Hematopoietic multipotent progenitor cell (in vitro differentiated cells): Measurements from ENCODE around the gene BTBD7. TPM values are rescaled to one million over a fixed set of nuclear protein-coding genes. Genes with fewer than 3 reads are reported as not detected.
"Not testable (repeated sequence)": the region's sequence is repeated elsewhere in the genome, so short reads cannot be mapped to it uniquely, and the experiment has no call there.

Source experiments
- DNase-seq, 3 donors: peaks; one replicate each; pipeline ENCODE4 v3.0.0-alpha.2; 2011 to 2015; ENCODE audit warnings: low read depth in 2 of 3, low spot score in 2 of 3
- total RNA-seq: library from RNA; depleted of rRNA; stranded (reverse); fragments of >200 nt; gene quantifications from one replicate; pipeline ENCODE4 v1.2.3, GENCODE V29; 2012

BTBD7 gene
- total RNA-seq, 1 donor = 10.5 TPM

- no peak for DNase-seq
Measured at GRCh38 chr14:93249128-93249831, 83.6 kb downstream of the BTBD7 start.

- no peak for DNase-seq
Measured at GRCh38 chr14:93246534-93246933, 86.3 kb downstream of the BTBD7 start.

- no peak for DNase-seq
Measured at GRCh38 chr14:93245764-93246420, 86.9 kb downstream of the BTBD7 start.

GRCh38 chr14:93240678-93241000 lies 92.2 kb downstream of the BTBD7 start:
- no peak for DNase-seq

- no peak for DNase-seq
Measured at GRCh38 chr14:93239869-93240677, 92.8 kb downstream of the BTBD7 start.

- DNase-seq = no peak
Measured at GRCh38 chr14:93234798-93235197, 98.0 kb downstream of the BTBD7 start.

- DNase-seq = not testable (repeated sequence)
Measured at GRCh38 chr14:93233078-93233477, 99.8 kb downstream of the BTBD7 start.

- DNase-seq = no peak
Measured at GRCh38 chr14:93232159-93232558, 100.7 kb downstream of the BTBD7 start.

- peak in 1 of 3 donors; percentile 13 for DNase-seq
Measured at GRCh38 chr14:93231129-93231979, 101.5 kb downstream of the BTBD7 start.

- DNase-seq = no peak
Measured at GRCh38 chr14:93230539-93230938, 102.3 kb downstream of the BTBD7 start.

GRCh38 chr14:93228550-93228949 lies 104.3 kb downstream of the BTBD7 start:
- DNase-seq = no peak

- DNase-seq = no peak
Measured at GRCh38 chr14:93223565-93223964, 109.3 kb downstream of the BTBD7 start.

GRCh38 chr14:93220509-93220908 lies 112.3 kb downstream of the BTBD7 start:
- no peak for DNase-seq

GRCh38 chr14:93219103-93219726 lies 113.6 kb downstream of the BTBD7 start:
- DNase-seq = peak in 2 of 3 donors; percentile 62 to 80

GRCh38 chr14:93214598-93214997 lies 118.2 kb downstream of the BTBD7 start:
- DNase-seq = no peak

GRCh38 chr14:93212432-93212831 lies 120.4 kb downstream of the BTBD7 start:
- DNase-seq = no peak

GRCh38 chr14:93207468-93208308 lies 125.1 kb downstream of the BTBD7 start:
- DNase-seq = peak in 2 of 3 donors; percentile 50 to 68

GRCh38 chr14:93206793-93207467 lies 125.9 kb downstream of the BTBD7 start, which contains the start of the genes GON7 and UBR7:
TSS of gene GON7 (minus strand) at chr14:93207065. CDS start at chr14:93207037, 28 bp downstream.
TSS of gene UBR7 (plus strand) at chr14:93207256. CDS start at chr14:93207292, 36 bp downstream.
- DNase-seq = peak; percentile 74 to 92 (median 89)
